GM10266 (cell line): Measurements from ENCODE around the gene BICRA.
"Not testable (repeated sequence)": the region's sequence is repeated elsewhere in the genome, so short reads cannot be mapped to it uniquely, and the experiment has no call there.

Source experiments
- DNase-seq: peaks from one replicate; pipeline ENCODE4 v3.0.0; 2012; ENCODE audit errors: extremely low spot score
- CTCF ChIP-seq: IDR thresholded peaks from 2 replicates; pipeline ENCODE4 v1.5.1; 2012; ENCODE audit warnings: mild to moderate bottlenecking, low read depth; ENCODE audit not compliant: control insufficient read depth, insufficient read depth; ENCODE audit errors: missing control alignments

BICRA gene

GRCh38 chr19:47742634-47743033, 133.7 kb downstream of the BICRA start:
- DNase-seq = no peak
- TF ChIP-seq CTCF = no peak

GRCh38 chr19:47745010-47745901, 136.3 kb downstream of the BICRA start, which contains the start of gene NOP53:
NOP53 (plus strand) TSS chr19:47745546; CDS start chr19:47745560, 14 bp downstream.
- no peak for TF ChIP-seq CTCF
- peak; percentile 97 for DNase-seq

GRCh38 chr19:47746129-47746528, 137.2 kb downstream of the BICRA start:
- DNase-seq = not testable (repeated sequence)

GRCh38 chr19:47749326-47749725, 140.4 kb downstream of the BICRA start:
- no peak for TF ChIP-seq CTCF
- DNase-seq = peak; percentile 85

- DNase-seq = no peak
- TF ChIP-seq CTCF = no peak
Observed at GRCh38 chr19:47750752-47751151, 141.8 kb downstream of the BICRA start.

GRCh38 chr19:47752440-47753211, 143.7 kb downstream of the BICRA start:
- DNase-seq = no peak
- no peak for TF ChIP-seq CTCF
